PC-3 (cell line): ENCODE data around the gene GLB1L.

Source experiments
- EZH2 ChIP-seq: fragments of 300-600 bp; sonication (generic); IDR thresholded peaks from one replicate; pipeline ENCODE4 v1.6.1; 2017; ENCODE audit warnings: antibody characterized with exemption, mild to moderate bottlenecking, low read length; ENCODE audit not compliant: unreplicated experiment
- EZH2phosphoT487 ChIP-seq: fragments of 300-600 bp; sonication (generic); IDR thresholded peaks from 2 replicates; pipeline ENCODE4 v1.6.1; 2018; ENCODE audit warnings: mild to moderate bottlenecking, antibody characterized with exemption, low read length, borderline replicate concordance
- TF ChIP-seq, protein P1 (sequence below): fragments of 300-600 bp; sonication (generic); conservative IDR thresholded peaks from 2 replicates; pipeline ENCODE4 v1.5.1; 2017; ENCODE audit warnings: antibody characterized with exemption, low read depth, mild to moderate bottlenecking, low read length

DNA sequence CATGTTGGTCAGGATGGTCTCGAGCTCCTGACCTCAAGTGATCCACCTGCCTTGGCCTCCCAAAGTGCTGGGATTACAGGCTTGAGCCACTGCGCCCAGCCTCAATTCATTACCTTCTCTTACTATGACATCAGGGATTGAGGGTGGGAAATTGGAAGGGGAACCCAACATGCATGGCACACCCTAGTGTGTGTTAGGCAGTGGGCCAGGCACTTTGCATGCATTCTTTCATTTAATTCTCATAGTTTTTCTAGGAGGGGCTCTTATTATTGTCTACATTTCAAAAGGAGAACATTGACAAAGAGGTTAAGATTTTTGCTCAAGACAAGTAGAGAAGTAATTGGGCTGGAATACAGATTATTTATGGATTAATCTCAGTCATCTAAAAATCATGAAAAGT lies 23.1 kb upstream of the GLB1L start:
- TF ChIP-seq EZH2: no peak
- TF ChIP-seq, protein P1, sequence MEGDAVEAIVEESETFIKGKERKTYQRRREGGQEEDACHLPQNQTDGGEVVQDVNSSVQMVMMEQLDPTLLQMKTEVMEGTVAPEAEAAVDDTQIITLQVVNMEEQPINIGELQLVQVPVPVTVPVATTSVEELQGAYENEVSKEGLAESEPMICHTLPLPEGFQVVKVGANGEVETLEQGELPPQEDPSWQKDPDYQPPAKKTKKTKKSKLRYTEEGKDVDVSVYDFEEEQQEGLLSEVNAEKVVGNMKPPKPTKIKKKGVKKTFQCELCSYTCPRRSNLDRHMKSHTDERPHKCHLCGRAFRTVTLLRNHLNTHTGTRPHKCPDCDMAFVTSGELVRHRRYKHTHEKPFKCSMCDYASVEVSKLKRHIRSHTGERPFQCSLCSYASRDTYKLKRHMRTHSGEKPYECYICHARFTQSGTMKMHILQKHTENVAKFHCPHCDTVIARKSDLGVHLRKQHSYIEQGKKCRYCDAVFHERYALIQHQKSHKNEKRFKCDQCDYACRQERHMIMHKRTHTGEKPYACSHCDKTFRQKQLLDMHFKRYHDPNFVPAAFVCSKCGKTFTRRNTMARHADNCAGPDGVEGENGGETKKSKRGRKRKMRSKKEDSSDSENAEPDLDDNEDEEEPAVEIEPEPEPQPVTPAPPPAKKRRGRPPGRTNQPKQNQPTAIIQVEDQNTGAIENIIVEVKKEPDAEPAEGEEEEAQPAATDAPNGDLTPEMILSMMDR: no peak
- no peak for TF ChIP-seq EZH2phosphoT487
